ENCODE measurements around the gene VEPH1. TPM values are rescaled to one million over a fixed set of nuclear protein-coding genes. Genes with fewer than 3 reads are reported as not detected.
A peak's percentile ranks its signal among the peaks of the same experiment; 100 is the strongest.

The VEPH1 gene
- total and polyA plus RNA-seq, 9 of the 15 experiments (the other 6 are each of a cell fraction or from before 2014, with no cell fraction given) = 4.5 to 15.6 (median 5.8) TPM

DNA sequence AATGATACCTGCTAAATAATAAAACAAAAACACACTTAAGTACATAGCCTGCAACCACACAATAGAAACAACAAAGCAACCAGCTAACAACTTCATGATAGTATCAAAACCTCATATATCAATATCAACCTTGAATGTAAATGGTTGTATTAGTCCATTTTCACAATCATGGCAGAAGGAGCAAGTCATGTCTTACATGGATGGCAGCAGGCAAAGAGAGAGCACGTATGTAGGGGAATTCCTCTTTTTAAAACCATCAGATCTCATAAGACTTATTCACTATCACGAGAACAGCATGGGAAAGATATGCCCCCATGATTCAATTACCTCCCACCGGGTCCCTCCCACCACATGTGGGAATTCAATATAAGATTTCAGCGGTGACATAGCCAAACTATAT lies 111.1 kb downstream of the VEPH1 start:
- POLR2A ChIA-PET = interaction anchor here (0.6 to 1.6 kb wide), 2 partner anchors 11 to 17 kb away, joined by 3 to 4 read pairs; no protein-coding TSS in a partner anchor
- Histone ChIP-seq H4K20me1 (replicated peaks; ENCODE audit: control insufficient read depth, insufficient read depth, low read length) (no peaks in the 10 kb centered on the region), H3K36me3 (ENCODE audit: control insufficient read depth, insufficient read depth, low read length) (no peaks in the 10 kb centered on the region), H3K4me2 (ENCODE audit: insufficient read depth, low read length) (no peak overlapping the region), H3K27me3 (ENCODE audit: control insufficient read depth in 2 of 2, insufficient read depth in 2 of 2, low read length in 2 of 2) (no peaks in the 10 kb centered on the region), H3K4me1 (replicated peaks in 1 of 2; ENCODE audit: control insufficient read depth in 2 of 2, insufficient read depth in 2 of 2, low read length in 2 of 2) (no peaks in the 10 kb centered on the region), H3K9me1 (ENCODE audit: control insufficient read depth, insufficient read depth, low read length) (no peaks in the 10 kb centered on the region), H3K9ac (ENCODE audit: insufficient read depth in 1 of 2, low read depth in 2 of 2, low read length in 2 of 2) (no peak overlapping the region), H3K9me3 (replicated peaks; ENCODE audit: control insufficient read depth, insufficient read depth, low read depth, low read length) (no peaks in the 10 kb centered on the region), H3K27ac (ENCODE audit: extremely low read depth, low read depth, low read length) (no peak overlapping the region), H3K4me3 (no peak overlapping the region), H2AFZ (ENCODE audit: low read depth, low read length) (no peak overlapping the region), H3K79me2 (ENCODE audit: control insufficient read depth, insufficient read depth, low read length) (no peaks in the 10 kb centered on the region)
- ATAC-seq (no peak), FAIRE-seq (no peak), DNase-seq (ENCODE audit: extremely low read depth in 1 of 4, low spot score in 3 of 4) (no peak)
- BruUV-seq (replicated peaks) = no TSS peak
- in situ Hi-C loops (cut with MboI) = no loop called here
- intact Hi-C loops (cut with micrococcal nuclease) = no loop called here
- 4% methylated on average over 4 of the region's 4 CpGs for WGBS (ENCODE audit: insufficient coverage, low coverage, missing lambda C conversion rate)
- CTCF ChIA-PET (ENCODE audit: low intra/inter-chr PET ratio) = no interaction called here
- TF ChIP-seq ZNF12 (CRISPR knock-in tag; IDR thresholded peaks at IDR 0.05) = no peak
- peak; percentile 92 for TF ChIP-seq ZNF431 (CRISPR knock-in tag; IDR thresholded peaks at IDR 0.05)

DNA sequence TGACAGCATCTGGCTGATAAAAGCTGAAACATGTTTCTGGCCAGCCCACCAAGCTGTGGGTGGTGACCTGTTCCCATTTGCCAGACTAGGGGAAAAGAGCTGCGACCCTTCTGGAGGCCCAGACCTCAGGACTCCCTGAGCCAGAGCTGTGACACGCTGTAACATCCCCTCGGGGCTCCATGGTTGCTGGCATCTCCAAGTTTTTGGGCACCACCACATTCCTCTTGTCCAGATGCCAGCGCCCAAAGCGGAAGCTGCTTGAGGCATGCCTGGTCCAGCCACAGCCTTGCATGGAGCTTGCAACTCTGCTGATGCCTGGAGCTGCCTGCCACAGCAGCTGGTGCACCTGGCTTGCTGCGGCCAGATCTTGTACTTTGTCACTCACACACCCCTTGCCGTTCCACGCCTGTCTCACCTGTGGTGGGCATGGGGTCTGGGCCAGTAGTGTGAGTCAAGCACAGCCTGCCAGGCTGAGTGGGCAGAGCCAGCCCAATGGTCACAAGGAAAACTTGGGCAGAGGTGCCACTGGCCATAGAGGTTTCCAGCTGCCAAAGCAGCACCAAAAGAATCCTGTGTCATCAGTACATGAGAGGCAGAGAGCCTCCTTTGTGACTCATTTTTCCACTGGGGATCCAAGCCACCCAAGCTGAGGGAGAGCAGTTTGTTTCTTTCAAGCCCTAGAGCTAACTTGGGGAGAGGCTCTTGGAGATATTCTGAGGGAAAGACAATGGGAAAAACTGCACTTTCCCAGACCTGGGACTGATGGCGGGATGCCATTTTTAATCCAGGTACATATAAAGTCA lies 112.3 kb downstream of the VEPH1 start:
- in situ Hi-C loops (cut with MboI) (no loop called here), intact Hi-C loops (cut with micrococcal nuclease) (no loop called here)
- H4K20me1 ChIP-seq (replicated peaks; ENCODE audit: control insufficient read depth, insufficient read depth, low read length) = no peaks in the 10 kb centered on the region
- no peak overlapping the region for H3K4me3 ChIP-seq
- ATAC-seq (no peak), DNase-seq (ENCODE audit: extremely low read depth in 1 of 4, low spot score in 3 of 4) (no peak), FAIRE-seq (no peak)
- no peaks in the 10 kb centered on the region for H3K36me3 ChIP-seq (ENCODE audit: control insufficient read depth, insufficient read depth, low read length)
- no peaks in the 10 kb centered on the region for H3K4me1 ChIP-seq (replicated peaks in 1 of 2; ENCODE audit: control insufficient read depth in 2 of 2, insufficient read depth in 2 of 2, low read length in 2 of 2)
- H3K4me2 ChIP-seq (ENCODE audit: insufficient read depth, low read length) = no peak overlapping the region
- no peak overlapping the region for H3K27ac ChIP-seq (ENCODE audit: extremely low read depth, low read depth, low read length)
- no peak overlapping the region for H3K9ac ChIP-seq (ENCODE audit: insufficient read depth in 1 of 2, low read depth in 2 of 2, low read length in 2 of 2)
- no peaks in the 10 kb centered on the region for H3K9me3 ChIP-seq (replicated peaks; ENCODE audit: control insufficient read depth, insufficient read depth, low read depth, low read length)
- H3K27me3 ChIP-seq (ENCODE audit: control insufficient read depth in 2 of 2, insufficient read depth in 2 of 2, low read length in 2 of 2) = no peaks in the 10 kb centered on the region
- H3K79me2 ChIP-seq (ENCODE audit: control insufficient read depth, insufficient read depth, low read length) = no peaks in the 10 kb centered on the region
- no peak overlapping the region for H2AFZ ChIP-seq (ENCODE audit: low read depth, low read length)
- 3% methylated on average over 9 of the region's 9 CpGs for WGBS (ENCODE audit: insufficient coverage, low coverage, missing lambda C conversion rate)
- ChIA-PET POLR2A (interaction anchor here (1.6 kb wide), 1 partner anchor 10 kb away, joined by 4 read pairs; no protein-coding TSS in a partner anchor), CTCF (ENCODE audit: low intra/inter-chr PET ratio) (no interaction called here)
- H3K9me1 ChIP-seq (ENCODE audit: control insufficient read depth, insufficient read depth, low read length) = no peaks in the 10 kb centered on the region
- no TSS peak for BruUV-seq (replicated peaks)
- TF ChIP-seq ZNF449 (CRISPR knock-in tag; IDR thresholded peaks at IDR 0.05) (no peak), ZC3H8 (IDR thresholded peaks at IDR 0.05) (no peak), ZNF347 (CRISPR knock-in tag; IDR thresholded peaks at IDR 0.05; ENCODE audit: low read depth) (no peak), HDAC3 (IDR thresholded peaks at IDR 0.05; ENCODE audit: borderline replicate concordance, partially characterized antibody) (no peak), TFAM (CRISPR knock-in tag; conservative IDR thresholded peaks at IDR 0.05) (no peak), TEAD4 (IDR thresholded peaks at IDR 0.05; ENCODE audit: low read length) (no peak), TEAD4 (CRISPR knock-in tag; IDR thresholded peaks at IDR 0.05; ENCODE audit: borderline replicate concordance) (no peak), ETV6 (IDR thresholded peaks at IDR 0.05; ENCODE audit: borderline replicate concordance in 1 of 2, low read depth in 2 of 2, low read length in 1 of 2) (no peak), ETV6 (CRISPR knock-in tag; IDR thresholded peaks at IDR 0.05; ENCODE audit: borderline replicate concordance) (no peak), DACH1 (IDR thresholded peaks at IDR 0.05; ENCODE audit: partially characterized antibody) (no peak)
- TF ChIP-seq, protein P1, sequence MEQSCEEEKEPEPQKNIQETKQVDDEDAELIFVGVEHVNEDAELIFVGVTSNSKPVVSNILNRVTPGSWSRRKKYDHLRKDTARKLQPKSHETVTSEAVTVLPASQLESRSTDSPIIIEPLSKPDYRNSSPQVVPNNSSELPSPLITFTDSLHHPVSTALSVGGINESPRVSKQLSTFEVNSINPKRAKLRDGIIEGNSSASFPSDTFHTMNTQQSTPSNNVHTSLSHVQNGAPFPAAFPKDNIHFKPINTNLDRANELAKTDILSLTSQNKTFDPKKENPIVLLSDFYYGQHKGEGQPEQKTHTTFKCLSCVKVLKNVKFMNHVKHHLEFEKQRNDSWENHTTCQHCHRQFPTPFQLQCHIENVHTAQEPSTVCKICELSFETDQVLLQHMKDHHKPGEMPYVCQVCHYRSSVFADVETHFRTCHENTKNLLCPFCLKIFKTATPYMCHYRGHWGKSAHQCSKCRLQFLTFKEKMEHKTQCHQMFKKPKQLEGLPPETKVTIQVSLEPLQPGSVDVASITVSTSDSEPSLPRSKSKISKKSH (CRISPR knock-in tag; IDR thresholded peaks at IDR 0.05) = no peak
